ENCODE data around the gene DHRS1. TPM values are rescaled to one million over a fixed set of nuclear protein-coding genes. Genes with fewer than 3 reads are reported as not detected.

DHRS1 gene
- total RNA-seq, 1 experiment from 2014 or later: 34.7 TPM

GRCh38 chr14:24256960-24257359, 42.6 kb downstream of the DHRS1 start:
- intact Hi-C loops (cut with micrococcal nuclease): no loop called here
- POLR2A ChIA-PET: no interaction called here
- DNase-seq (ENCODE audit: low read depth, low spot score) (no peak), ATAC-seq (no peak)
- BruUV-seq (replicated peaks): no TSS peak
- Histone ChIP-seq H3K27ac (ENCODE audit: low read depth, low read length) (no peak overlapping the region), H3K9me2 (ENCODE audit: insufficient read depth) (no peaks in the 10 kb centered on the region), H3K4me3 (replicated peaks in 1 of 2; ENCODE audit: low read depth in 1 of 2, low read length in 2 of 2) (no peak overlapping the region), H3K9me3 (ENCODE audit: control insufficient read depth in 1 of 2, insufficient read depth in 1 of 2, low read depth in 1 of 2, low read length in 2 of 2) (no peaks in the 10 kb centered on the region), H4K20me1 (ENCODE audit: insufficient read depth) (no peaks in the 10 kb centered on the region), H3K9ac (ENCODE audit: low read length) (no peak overlapping the region), H3K4me2 (ENCODE audit: low read length) (no peak overlapping the region), H3K27me3 (ENCODE audit: insufficient read depth, low read length) (no peaks in the 10 kb centered on the region), H3K36me3 (ENCODE audit: control insufficient read depth in 1 of 2, insufficient read depth in 2 of 2, low read length in 2 of 2) (no peaks in the 10 kb centered on the region; a peak in 1 of 4 replicates), H2AFZ (ENCODE audit: low read depth, low read length, poor library complexity, severe bottlenecking) (no peak overlapping the region), H3K79me2 (ENCODE audit: insufficient read depth, low read length) (no peaks in the 10 kb centered on the region), H3K4me1 (ENCODE audit: control insufficient read depth in 1 of 2, insufficient read depth in 2 of 2, low read length in 2 of 2) (peaks cover 10 to 15% of the 10 kb centered on the region in 2 experiments)
- CTCF ChIA-PET: no interaction called here
- TF ChIP-seq FOSL1 (IDR thresholded peaks at IDR 0.05; ENCODE audit: low read depth) (no peak), YY1 (IDR thresholded peaks at IDR 0.05; ENCODE audit: extremely low read depth, insufficient replicate concordance, low read depth, low read length) (no peak), POLR2A (IDR thresholded peaks at IDR 0.05; ENCODE audit: borderline replicate concordance, extremely low read depth, insufficient read depth, insufficient read length) (no peak), SRF (IDR thresholded peaks at IDR 0.05; ENCODE audit: low read depth) (no peak), ZFX (IDR thresholded peaks at IDR 0.05) (no peak), ELF1 (IDR thresholded peaks at IDR 0.05; ENCODE audit: borderline replicate concordance, low read depth) (no peak)
- RAD21 ChIA-PET (ENCODE audit: low non-redundant PET in 1 of 2, low total read pairs in 2 of 2, uncharacterized antibody in 2 of 2, unreplicated experiment in 2 of 2): no interaction called here

DNA sequence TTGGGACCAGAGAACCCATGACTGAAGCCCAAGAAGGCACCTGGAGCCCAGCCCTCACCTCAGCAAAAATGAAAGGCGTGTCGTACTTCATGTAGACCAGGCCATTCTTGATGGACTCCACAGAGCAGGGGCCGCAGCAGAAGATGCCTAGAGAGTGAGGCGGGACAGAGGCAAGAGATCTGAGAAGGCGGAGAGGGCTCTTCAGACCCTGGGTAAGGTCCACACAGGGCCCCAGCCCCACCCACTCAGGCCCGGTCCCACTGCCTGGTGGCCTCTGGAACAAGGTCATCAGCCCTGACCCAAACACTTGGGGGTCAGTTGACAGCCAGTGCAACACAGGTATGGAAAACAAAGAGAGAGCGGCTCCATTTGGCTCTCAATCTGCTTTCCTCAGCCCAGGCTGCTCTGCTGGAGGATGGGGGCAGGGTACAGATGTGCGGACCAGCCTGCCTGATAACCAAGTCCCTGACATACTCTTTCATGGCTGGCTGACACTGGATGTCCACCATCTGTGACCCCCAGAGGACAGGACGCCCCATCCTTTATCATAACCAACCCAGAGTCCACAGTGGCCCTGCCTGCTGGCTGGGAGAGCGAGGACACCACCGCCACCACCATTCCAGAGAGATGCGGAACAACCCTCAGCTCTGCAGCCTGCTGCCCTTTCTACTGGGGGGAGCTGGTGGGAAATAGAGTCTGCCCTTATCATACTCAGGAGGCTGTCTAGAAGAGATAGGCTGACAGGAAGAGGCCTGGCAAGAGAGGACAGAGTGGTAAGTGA, 43.5 kb downstream of the DHRS1 start:
- H3K79me2 ChIP-seq (ENCODE audit: insufficient read depth, low read length): no peaks in the 10 kb centered on the region
- no peak for ATAC-seq
- POLR2A ChIA-PET: no interaction called here

More for the DNA sequence above, 43.5 kb downstream of the DHRS1 start:
- intact Hi-C loops (cut with micrococcal nuclease): no loop called here
- H4K20me1 ChIP-seq (ENCODE audit: insufficient read depth): no peaks in the 10 kb centered on the region
- ChIA-PET RAD21 (ENCODE audit: low non-redundant PET in 1 of 2, low total read pairs in 2 of 2, uncharacterized antibody in 2 of 2, unreplicated experiment in 2 of 2) (no interaction called here), CTCF (no interaction called here)
- DNase-seq (ENCODE audit: low read depth, low spot score): no peak
- no peak overlapping the region for H2AFZ ChIP-seq (ENCODE audit: low read depth, low read length, poor library complexity, severe bottlenecking)
- no peak overlapping the region for H3K27ac ChIP-seq (ENCODE audit: low read depth, low read length)
- no peaks in the 10 kb centered on the region for H3K27me3 ChIP-seq (ENCODE audit: insufficient read depth, low read length)
- H3K4me3 ChIP-seq (replicated peaks in 1 of 2; ENCODE audit: low read depth in 1 of 2, low read length in 2 of 2): no peak overlapping the region
- TF ChIP-seq SP1 (IDR thresholded peaks at IDR 0.05; ENCODE audit: low read depth): no peak
- TF ChIP-seq ZFX (IDR thresholded peaks at IDR 0.05): no peak
- TF ChIP-seq, protein P1, sequence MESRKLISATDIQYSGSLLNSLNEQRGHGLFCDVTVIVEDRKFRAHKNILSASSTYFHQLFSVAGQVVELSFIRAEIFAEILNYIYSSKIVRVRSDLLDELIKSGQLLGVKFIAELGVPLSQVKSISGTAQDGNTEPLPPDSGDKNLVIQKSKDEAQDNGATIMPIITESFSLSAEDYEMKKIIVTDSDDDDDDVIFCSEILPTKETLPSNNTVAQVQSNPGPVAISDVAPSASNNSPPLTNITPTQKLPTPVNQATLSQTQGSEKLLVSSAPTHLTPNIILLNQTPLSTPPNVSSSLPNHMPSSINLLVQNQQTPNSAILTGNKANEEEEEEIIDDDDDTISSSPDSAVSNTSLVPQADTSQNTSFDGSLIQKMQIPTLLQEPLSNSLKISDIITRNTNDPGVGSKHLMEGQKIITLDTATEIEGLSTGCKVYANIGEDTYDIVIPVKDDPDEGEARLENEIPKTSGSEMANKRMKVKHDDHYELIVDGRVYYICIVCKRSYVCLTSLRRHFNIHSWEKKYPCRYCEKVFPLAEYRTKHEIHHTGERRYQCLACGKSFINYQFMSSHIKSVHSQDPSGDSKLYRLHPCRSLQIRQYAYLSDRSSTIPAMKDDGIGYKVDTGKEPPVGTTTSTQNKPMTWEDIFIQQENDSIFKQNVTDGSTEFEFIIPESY (IDR thresholded peaks at IDR 0.05; ENCODE audit: extremely low read depth, insufficient replicate concordance, low read length): no peak
- TF ChIP-seq CBX3 (IDR thresholded peaks at IDR 0.05; ENCODE audit: low read depth): no peak
- no peaks in the 10 kb centered on the region for H3K9me2 ChIP-seq (ENCODE audit: insufficient read depth)
- H3K9ac ChIP-seq (ENCODE audit: low read length): no peak overlapping the region
- H3K4me1 ChIP-seq (ENCODE audit: control insufficient read depth in 1 of 2, insufficient read depth in 2 of 2, low read length in 2 of 2): peaks cover 10 to 19% of the 10 kb centered on the region in 2 experiments
- BruUV-seq (replicated peaks): no TSS peak
- no peaks in the 10 kb centered on the region for H3K9me3 ChIP-seq (ENCODE audit: control insufficient read depth in 1 of 2, insufficient read depth in 1 of 2, low read depth in 1 of 2, low read length in 2 of 2)
- H3K4me2 ChIP-seq (ENCODE audit: low read length): no peak overlapping the region
- H3K36me3 ChIP-seq (ENCODE audit: control insufficient read depth in 1 of 2, insufficient read depth in 2 of 2, low read length in 2 of 2): no peaks in the 10 kb centered on the region; a peak in 1 of 4 replicates

Data from HCT116 (cell line).